GM19438 (cell line): ENCODE measurements around the gene NFS1.

Source experiments
- ATAC-seq: cut with Tn5 transposase; IDR thresholded peaks from one replicate; pipeline ENCODE4 v1.9.1; 2021; ENCODE audit warnings: low read depth; ENCODE audit not compliant: unreplicated experiment

Gene NFS1

GRCh38 chr20:35618263-35619131 is 80.7 kb downstream of the NFS1 start:
- no peak for ATAC-seq
